Stimulated activated CD4-positive, alpha-beta T cell treated with anti-CD3 and anti-CD28 coated beads, TNF-alpha, amount 100 ng/mL, for 24 hours (primary cell): ENCODE measurements around the gene PER2.
"Not testable (repeated sequence)": the region's sequence is repeated elsewhere in the genome, so short reads cannot be mapped to it uniquely, and the experiment has no call there.

Experiments
- DNase-seq, 3 experiments: peaks; one replicate each; pipeline ENCODE4 v3.0.0-alpha.2; 2020; ENCODE audit warnings: low read depth in 3 of 3

Gene PER2

DNA sequence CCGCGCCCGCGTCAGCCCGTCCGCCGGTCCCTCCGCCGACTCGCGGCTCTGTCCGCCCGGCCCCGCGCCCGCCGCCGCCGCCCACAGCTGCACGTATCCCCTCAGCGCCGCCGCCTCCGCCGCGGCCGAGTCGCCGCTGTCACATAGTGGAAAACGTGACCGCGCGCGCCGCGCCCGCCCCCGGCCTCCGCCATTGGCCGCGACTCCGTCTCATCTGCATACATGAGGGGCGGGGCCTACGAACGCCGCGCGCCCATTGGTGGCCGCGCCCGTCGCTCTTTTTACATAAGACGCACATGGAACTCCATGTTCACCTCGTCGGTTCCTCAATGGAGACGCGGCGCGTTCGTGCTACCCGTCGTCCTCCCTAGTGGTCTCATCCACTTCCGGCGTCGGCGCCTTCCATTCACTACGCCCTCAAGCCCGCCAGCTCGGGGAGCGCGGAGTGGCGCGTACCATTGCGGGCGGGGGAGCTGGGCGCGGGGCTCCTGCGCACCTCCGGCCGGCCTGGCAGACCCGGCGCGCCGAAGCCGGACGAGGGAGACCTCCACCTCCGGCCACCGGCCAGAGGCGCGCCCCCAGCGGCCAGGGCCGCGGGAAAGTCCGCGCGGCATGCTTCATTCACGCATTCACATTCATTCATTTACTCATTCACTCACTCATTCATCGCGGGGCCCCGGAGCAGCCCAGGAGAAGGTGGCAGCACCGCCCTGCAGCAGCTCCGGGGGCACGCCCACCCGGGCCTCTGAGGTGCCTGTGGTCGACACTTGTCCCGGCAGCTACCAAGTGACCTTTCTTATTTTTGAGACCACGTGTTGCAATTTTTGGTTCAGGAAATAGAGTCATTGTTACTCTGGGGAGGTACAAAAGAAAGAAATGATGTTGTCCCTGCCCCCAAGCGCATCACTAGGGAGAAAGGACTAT is 502 bp upstream of the PER2 start:
- peak; percentile 92 to 96 (median 94) for DNase-seq

DNA sequence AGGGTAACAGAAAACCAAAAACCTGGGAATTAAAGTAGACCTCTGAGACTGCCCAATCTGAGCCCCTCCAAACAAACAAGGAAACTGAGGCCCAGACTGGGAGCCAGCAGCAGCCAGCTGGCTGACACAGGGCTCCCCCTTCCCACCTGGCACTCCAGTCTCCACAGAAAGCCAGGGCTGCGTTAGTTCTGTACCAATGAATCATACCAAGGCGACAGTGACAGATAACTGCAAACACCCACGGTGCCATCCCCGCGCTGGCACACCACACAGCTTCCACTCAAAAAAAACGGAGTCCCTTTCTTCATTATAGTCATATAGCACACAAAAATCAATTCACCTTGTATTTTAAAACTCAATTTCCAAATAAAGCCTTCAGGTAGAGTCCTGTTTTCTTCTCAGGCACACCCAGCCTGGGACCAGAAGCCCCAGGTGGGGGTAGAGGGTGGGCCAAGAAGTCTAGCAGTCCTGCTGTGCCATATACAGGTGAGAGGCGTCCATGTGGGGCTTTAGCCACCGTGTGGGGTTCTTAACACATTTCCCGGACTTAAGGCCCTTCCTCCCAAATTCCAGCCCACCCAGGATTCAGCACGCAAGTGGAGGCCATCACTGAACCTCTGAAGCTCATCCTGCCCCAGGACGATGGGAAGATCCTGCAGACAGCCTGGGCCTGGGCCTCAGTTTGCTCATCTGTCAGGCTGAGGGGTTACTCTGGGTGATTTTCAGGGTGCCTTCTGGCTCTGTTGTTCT is 1.2 kb downstream of the PER2 start:
- DNase-seq = peak in 2 of 3 experiments; percentile 23 to 31

DNA sequence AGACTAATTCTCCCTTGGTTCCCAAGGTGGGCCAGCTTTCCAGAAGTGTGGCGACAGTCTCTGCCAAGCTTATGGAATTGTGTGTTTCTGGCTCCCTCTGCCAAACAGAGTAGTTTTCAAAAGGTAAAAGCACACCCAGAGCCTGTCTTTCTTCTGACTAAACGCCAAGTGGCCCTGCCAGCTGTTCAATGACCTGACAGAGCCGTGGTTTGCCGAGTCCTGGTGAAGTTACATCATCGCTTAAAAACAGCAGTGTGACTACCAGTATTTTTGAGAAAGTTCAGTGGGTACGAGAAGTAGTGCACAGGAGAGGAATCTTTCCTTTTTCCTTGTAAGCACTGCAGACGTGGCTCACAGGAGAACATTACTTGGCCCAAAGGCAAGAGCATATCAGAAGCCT is 1.9 kb downstream of the PER2 start:
- DNase-seq = no peak

DNA sequence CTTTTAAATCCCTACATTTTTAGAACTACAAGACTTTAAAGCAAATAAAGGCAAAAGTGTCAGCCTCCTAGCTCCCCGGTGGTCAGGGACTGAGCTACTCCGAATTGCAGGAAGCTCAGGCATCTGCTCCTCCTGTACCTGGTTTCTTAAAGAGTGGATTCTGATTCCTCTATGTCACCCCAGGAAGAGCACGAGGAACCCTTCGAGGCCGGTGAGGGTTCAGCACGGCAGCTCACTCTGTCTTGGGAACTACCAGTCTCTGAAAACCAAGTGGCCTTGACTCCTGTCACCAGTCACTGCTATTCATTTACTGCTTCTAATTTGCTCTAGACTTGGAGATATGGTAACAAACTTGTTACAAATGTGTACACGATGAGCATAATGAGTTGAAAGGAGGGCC is 2.3 kb downstream of the PER2 start:
- DNase-seq = no peak

DNA sequence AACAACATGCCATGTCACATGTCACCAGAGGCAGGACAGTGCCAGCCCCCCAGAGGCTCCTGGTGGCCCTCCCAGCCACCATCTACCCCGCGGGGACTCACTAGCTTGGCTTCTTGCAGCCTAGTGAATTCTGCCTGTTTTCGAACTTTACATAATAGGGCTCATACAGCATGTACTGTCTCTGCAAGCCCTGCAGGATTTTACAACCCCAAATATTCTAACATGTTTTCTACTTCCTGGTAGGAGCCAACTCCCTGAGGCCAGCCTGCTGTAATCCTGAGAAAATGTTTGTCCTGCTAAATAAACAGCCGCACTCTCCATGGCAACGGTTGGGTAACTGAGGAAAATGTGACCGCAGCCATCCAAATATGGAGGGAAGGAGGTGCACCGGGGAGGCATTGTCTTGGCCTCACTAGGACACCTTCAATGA is 2.7 kb downstream of the PER2 start:
- no peak for DNase-seq

DNA sequence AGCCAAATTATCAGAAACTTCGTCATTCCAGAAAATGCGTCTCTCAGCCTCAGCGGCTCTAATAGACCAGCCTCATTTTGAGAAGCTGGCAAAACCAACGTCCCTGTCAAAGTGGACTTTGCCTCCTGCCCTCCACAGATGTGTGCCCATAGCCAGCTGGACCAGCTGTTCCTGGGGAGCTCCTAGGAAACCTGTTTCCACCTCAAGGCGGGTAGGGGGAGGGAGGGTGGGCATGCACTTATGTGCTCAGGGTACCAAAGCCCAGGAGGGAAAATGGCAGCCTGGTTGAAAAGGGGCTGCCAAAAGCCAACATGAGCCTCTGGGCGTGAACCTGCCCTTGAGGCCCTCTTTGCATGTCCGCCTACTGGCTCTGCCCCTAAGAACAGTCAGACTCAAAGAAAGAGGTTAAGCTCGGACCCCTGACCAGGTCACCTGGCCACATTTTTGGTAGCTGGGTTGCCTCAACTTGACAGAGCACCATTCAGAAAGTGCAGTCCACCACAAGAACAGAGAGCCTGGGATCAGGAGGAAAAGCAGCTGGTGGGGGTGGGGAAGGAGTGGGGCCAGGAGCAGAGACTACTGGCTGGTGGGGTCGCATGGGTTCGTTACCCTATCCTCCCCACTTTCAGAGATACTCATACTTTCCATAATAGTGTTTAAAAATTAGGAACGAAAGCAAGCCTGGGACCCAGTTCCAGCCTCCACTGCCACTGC is 3.5 kb downstream of the PER2 start:
- no peak for DNase-seq

DNA sequence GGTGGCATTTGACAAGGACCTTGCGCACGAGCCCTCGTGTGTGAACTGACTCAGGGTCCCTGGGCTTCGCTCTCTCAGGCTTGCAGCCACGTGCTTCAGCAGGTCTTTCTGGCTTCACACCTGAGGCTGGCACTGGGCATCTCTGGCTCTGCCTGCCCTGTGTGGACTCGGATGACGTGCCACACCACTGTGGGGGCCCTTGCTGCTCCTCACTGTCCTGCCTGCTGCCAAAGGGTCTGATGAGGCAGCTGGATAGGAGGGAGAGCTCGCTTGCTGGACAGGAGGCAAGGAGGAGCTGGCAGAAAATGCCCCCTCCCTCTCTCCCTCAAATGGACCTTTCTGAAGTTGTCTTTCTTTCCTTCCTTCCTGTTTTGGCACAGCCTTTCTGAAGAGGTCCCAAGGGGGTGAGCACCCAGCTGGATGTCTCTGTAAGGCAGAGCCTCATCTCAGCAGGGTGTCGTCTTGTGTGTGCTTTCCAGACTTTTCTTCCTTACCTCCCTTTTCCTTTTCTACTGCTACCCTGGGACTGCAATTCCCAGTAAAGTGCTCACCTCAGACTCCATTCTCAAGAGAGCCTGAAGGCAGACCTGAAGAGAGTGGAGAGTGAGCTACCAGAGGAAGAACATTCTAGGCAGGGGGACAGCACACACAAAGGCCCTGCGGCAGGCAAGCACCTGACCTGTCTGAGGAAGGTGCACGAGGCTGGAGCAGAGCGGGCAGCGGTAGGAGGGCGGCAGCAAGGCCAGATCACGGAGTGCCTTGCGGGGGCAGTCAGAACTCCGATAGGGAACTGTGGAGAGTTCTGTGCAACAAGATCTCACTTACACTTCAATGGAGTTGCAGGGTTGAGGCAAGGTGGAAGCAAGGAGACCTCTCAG is 5.3 kb downstream of the PER2 start:
- DNase-seq = no peak

DNA sequence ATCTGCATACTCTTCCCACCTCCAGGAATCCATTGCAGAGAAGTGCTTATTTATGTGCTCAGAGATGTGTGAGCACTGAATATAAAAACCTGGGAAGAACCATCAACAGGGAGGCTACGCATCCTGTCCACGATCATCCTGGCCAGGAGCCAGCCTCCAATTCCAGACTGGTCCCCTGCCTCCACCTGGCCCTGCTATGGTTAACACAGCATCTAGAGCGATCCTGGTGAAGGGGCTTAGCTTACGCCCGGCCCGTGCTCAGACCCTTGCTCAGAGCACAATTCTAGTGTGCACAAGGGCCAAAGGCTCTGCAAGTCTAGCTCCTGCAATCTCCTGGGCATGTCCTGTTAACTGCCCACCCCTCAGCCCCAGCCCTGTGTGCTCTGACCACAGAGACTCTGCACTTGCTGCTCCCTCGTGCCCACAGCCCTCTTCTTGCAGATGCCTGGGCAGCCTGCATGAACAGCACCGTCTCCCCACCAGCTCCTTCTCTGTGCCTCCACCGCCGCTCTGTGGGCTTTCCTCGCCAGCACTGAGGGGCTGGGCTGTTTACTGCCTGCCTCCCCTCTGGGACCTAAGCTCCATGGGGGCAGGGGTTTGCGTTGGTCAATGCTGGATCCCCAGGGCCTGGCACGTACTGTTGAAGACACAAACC is 6.5 kb downstream of the PER2 start:
- no peak for DNase-seq

DNA sequence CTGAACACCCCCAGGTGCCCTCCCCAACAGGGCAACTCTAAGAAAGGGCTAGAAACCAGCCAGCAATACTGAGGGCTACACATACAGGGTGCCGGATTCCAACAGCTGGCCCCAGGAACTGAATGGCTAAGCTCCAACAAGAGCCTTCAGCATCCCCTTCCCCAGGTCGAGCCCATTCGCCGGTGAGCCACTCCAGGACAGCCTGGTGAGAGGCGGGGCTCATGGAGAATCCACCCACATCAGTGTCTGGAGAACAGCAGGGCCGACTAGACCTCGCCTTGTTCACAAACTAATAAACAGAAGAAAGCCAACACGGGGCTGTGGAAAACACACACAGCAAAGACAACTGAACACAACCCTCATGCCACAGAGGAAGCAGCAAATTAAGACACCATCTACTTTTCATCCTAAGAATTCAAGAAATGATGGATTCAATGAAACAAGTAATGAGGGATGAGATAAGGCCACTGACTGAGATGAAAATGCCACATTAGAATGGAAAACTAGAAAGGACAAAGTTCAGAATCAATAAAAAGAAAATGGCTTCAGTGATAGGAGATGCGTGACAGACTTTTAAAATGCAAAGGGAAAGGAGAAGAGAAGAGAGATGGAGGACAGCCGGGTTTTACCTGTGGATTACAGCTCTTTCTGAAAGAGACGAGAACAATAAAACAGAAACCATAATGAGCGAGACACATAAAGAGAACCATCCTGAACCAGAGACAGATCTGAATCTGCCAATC is 8.2 kb downstream of the PER2 start:
- DNase-seq = no peak

DNA sequence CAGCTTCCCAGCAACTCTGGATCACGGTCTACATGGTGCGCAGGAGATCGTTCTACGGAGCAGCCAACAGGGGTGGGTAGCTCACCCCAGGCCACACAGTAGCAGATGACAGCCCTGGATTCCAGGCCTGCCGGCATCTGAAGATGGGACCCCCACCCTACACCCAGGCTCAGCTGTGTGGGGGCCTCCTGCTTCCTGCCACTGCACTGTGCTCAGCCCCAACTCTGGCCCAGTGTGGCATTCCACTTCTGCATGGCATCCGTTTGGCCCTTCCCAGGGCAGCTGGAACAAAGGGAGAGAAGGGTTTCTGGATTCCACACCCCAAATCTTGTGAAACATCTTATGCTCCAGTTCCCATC is 9.1 kb downstream of the PER2 start:
- no peak for DNase-seq

DNA sequence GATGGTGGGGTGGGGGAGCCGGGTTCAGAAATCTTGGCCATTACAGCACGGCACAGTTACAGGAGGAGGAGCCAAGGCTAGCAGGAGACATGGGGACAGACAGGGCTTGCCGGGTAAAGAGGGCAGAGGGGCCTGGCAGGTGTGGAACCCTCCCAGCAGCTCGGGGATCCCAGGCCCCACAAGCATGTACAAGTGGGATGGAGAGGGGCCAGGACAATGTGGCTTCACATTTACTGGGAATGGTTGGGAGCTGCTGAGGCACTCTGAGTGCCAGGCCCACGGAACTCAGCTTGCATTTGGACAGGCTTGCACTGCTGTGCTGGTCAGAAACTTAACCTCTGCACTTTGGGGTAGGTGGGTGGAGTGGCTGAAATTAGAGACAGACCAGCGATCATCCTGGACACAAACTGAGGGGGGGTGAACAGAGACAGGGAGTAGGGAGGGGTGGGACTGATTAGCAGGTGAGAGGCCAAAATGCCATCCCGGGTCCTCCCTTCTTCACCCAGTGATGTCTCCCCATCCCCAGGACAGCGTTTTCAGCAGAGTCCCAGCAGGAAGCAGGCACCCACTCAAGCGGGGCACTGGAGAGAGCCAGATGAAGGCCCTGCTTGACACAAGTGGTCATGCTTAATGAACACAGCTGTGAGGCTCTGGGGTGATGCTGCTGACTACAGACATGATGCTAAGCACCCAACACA is 9.6 kb downstream of the PER2 start:
- no peak for DNase-seq

DNA sequence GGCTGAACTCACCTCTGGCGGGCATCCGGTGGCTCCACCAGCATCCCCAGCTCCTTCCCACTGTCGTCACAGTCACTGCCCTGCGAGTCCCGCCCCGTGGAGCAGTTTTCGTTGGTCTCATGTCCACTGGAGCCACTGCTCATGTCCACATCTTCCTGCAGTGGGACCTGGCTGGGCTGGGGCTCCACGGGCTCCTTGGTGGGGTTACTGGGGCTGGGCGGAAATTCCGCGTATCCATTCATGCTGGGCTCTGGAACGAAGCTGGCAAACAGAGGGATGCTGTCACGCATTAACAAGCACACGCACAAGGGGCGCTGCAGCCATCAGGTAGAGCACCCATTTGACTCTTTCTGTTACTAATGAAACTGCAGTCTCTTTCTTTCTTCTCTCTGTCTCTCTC is 10.7 kb downstream of the PER2 start:
- no peak for DNase-seq

DNA sequence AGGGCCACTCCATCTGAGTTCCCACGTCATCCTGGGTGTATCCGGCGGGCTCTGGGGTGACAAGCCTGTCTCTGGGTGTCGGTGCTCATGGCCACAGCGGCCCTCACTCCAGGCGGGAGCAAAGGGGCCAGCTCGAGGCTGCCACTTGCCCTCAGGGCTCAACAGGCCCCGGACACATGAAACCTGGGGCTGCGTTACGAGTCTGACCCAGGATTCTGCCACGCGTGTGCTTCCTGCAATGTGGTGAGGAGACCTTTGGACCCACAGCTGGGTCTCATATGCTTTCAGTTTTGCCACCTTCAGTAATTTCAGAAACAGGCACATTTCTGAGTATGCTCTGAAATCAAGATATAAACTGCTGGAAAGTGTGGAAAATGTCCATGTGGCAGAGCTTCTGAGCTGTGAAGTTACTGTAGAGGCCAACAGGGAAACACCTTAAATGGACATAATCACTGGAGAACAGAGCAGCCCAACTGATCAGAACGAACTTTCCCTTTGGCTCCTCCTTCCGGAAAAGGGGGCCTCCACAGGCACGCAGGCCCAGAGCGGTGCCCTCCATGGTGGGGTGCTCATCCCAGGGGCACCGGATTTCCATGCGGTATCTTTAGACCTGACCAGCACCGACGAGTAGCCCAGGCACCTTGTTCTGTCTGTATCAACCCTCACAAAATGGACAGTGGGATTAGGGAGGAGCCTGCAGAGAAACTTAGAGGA is 14.1 kb downstream of the PER2 start:
- DNase-seq = no peak

DNA sequence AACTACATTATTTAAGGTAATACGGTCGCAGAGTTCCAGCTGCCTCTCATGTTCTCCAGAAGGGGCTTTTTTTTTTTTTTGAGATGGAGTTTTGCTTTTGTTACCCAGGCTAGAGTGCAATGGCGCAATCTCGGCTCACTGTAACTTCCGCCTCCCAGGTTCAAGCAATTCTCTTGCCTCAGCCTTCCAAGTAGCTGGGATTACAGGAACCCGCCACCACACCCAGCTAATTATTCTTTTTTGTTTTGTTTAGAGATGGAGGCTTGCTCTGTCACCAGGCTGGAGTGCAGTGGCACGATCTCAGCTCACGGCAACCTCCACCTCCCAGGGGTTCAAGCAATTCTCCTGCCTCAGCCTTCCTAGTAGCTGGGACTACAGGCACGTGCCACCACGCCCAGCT is 15.0 kb downstream of the PER2 start:
- not testable (repeated sequence) for DNase-seq

DNA sequence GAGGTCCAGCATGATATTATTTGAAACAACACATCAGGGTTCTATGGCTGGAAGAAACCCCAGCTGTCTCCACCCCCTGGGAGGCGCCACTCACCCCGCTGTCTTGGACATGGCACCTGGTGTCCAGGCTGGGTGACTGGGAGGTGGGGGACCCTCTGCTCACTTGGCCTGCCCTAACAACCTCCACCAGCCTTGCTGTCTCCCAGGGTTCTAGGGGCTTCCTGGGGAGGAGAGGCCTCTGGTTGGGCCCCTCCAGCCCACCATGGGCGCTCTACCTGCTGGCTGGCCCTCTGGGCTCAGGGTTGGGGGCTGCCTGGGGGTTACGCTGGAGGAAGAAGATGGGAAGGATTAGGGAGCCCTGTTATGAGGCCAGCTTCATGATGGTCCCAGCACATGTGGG is 16.3 kb downstream of the PER2 start:
- no peak for DNase-seq

DNA sequence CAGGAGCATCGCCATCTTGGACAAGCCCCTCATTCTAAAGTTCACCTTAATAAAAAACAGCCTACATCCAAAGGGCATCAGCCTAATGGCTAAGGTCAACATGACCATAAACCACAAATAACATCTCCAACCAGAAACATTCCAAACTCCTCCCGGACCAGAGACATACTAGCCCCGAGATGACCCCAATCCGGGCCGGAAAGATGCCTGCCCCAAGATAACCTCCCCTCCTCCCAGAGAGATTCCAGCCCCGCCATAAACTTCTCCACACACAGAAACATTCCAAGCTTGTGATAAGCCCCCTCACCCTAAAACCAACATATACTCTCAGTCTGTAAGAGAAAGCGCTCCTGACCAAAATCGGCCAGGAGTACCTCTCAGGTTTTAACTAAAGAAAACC is 16.7 kb downstream of the PER2 start:
- DNase-seq = not testable (repeated sequence)

DNA sequence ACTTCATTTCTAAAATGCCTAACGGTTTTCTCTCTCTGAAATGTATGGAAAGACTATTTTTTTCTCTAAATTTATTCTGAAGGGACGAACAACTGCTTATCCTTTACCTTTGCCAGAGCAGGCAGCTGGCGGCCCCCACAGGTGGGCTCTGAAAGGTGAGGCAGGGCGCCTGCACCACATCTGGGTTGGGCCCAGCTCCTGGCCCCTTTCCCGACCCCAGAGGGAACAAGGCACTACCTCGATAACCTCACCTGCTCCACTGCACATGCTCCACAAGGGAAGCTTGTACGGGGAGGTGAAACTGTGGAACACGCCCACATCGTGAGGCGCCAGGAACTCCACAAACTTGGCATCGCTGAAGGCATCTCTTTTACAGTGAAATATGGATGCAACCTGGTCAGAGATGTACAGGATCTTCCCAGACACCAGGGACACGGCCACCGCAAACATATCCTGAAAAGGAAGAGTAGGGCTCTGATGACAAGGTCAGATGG is 17.3 kb downstream of the PER2 start:
- DNase-seq = no peak

DNA sequence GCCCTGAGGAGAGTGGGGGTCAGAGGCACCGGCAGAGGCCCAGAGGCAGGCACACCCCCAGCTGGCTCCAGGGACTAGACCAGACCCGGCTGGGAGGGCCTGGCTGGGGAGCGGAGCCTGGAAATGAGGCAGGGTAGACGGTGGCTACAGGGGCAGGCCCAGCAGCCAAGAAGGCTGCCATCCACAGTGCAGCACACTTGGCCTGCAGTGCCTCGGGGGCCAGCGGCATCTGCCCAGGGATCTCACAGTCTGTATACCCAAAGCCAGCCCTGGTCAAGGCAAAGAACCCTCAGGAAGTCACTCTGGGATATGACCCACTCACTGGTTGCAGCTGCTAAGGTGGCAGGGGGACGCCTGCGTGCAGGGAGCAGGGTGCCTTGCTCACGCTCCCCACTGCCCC is 17.8 kb downstream of the PER2 start:
- no peak for DNase-seq

DNA sequence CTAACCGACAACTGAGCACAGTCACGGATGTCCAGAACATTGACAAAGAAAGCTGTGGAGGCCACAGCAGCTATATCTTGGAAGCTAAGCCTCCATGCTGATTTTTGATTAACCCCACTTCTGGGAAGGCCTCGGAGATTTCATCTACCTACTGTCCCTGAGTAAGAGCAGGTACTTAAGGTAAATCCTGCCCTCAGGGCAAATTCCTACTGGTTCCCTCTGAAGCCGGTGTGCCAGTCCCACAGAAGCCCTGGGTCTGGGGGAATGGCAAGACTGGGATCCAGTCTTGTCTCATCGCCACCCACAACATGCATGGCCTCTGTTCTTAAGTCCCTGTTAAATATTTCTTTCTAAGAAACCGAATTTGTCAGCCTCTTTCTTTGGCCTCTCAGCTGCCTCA is 18.7 kb downstream of the PER2 start:
- DNase-seq = no peak
